GM23338 (cell line): ENCODE data around the gene TNFSF4. TPM values are rescaled to one million over a fixed set of nuclear protein-coding genes. Genes with fewer than 3 reads are reported as not detected.

Experiments used
- ATAC-seq: fragments of 200-7000 bp; cut with Tn5 transposase; 3 replicates; pipeline ENCODE4 v1.9.1; 2020
- DNase-seq: peaks from one replicate; pipeline ENCODE4 v3.0.0-alpha.2; 2015; ENCODE audit warnings: low spot score
- H2AFZ ChIP-seq: fragments of 200-600 bp; sonication (generic); 2 replicates; pipeline ENCODE4 v1.8.0; 2016; ENCODE audit warnings: antibody characterized with exemption, mild to moderate bottlenecking, moderate library complexity
- H3F3A ChIP-seq: fragments of 200-600 bp; sonication (generic); replicated peaks from 2 replicates; pipeline ENCODE4 v1.8.0; 2017; ENCODE audit warnings: antibody characterized with exemption, mixed run types, low read depth
- H3K27ac ChIP-seq: fragments of 200-600 bp; sonication (generic); 2 replicates; pipeline ENCODE4 v1.6.1; 2016; ENCODE audit warnings: low read depth
- H3K27me3 ChIP-seq: fragments of 200-600 bp; sonication (generic); 2 replicates; pipeline ENCODE4 v1.8.0; 2016; ENCODE audit warnings: mild to moderate bottlenecking, mixed run types, moderate library complexity; ENCODE audit not compliant: insufficient read depth
- H3K36me3 ChIP-seq: fragments of 200-600 bp; sonication (generic); 2 replicates; pipeline ENCODE4 v1.8.0; 2016; ENCODE audit warnings: mild to moderate bottlenecking; ENCODE audit not compliant: insufficient read depth
- H3K4me1 ChIP-seq: fragments of 200-600 bp; sonication (generic); 2 replicates; pipeline ENCODE4 v1.8.0; 2016; ENCODE audit warnings: mild to moderate bottlenecking, moderate library complexity; ENCODE audit not compliant: insufficient read depth
- H3K4me2 ChIP-seq: fragments of 200-600 bp; sonication (generic); 2 replicates; pipeline ENCODE4 v1.7.1; 2017; ENCODE audit warnings: mixed run types
- H3K4me3 ChIP-seq: fragments of 200-600 bp; sonication (generic); 2 replicates; pipeline ENCODE4 v1.6.1; 2016; ENCODE audit warnings: mixed run types
- H3K79me2 ChIP-seq: fragments of 200-600 bp; sonication (generic); replicated peaks from 2 replicates; pipeline ENCODE4 v1.8.0; 2017; ENCODE audit warnings: mild to moderate bottlenecking; ENCODE audit not compliant: insufficient read depth
- H3K9me2 ChIP-seq: fragments of 200-600 bp; sonication (generic); 2 replicates; pipeline ENCODE4 v1.8.0; 2017; ENCODE audit not compliant: insufficient read depth
- H4K20me1 ChIP-seq: fragments of 200-600 bp; sonication (generic); replicated peaks from 2 replicates; pipeline ENCODE4 v1.8.0; 2017; ENCODE audit warnings: mild to moderate bottlenecking; ENCODE audit not compliant: insufficient read depth
- H3K27ac Mint-ChIP-seq: 2 replicates; pipeline ENCODE4 v1.8.0; 2020; ENCODE audit warnings: inconsistent platforms, mild to moderate bottlenecking, moderate library complexity, mixed read lengths
- H3K27me3 Mint-ChIP-seq: 3 replicates; pipeline ENCODE4 v1.8.0; 2022; ENCODE audit warnings: low read depth, mild to moderate bottlenecking, moderate library complexity, mixed read lengths, inconsistent platforms; ENCODE audit not compliant: insufficient read depth, poor library complexity
- H3K36me3 Mint-ChIP-seq: 3 replicates; pipeline ENCODE4 v1.8.0; 2021; ENCODE audit warnings: low read depth, mild to moderate bottlenecking, inconsistent platforms, moderate library complexity, mixed read lengths
- H3K4me1 Mint-ChIP-seq: 3 replicates; pipeline ENCODE4 v1.8.0; 2020; ENCODE audit warnings: mild to moderate bottlenecking, inconsistent platforms, mixed read lengths
- H3K4me3 Mint-ChIP-seq: 3 replicates; pipeline ENCODE4 v1.8.0; 2021; ENCODE audit warnings: moderate library complexity, mild to moderate bottlenecking, inconsistent platforms, mixed read lengths
- H3K9me3 Mint-ChIP-seq: 3 replicates; pipeline ENCODE4 v1.8.0; 2020; ENCODE audit warnings: moderate library complexity, mild to moderate bottlenecking, inconsistent platforms, mixed read lengths
- CREB1 ChIP-seq: fragments of 250-450 bp; sonication (Bioruptor Pico); IDR thresholded peaks from 2 replicates; pipeline ENCODE4 v1.5.0; 2020; ENCODE audit warnings: low read depth, mild to moderate bottlenecking, moderate library complexity
- CTCF ChIP-seq, 2 experiments: fragments of 200-600 bp in 1 of 2; sonication (generic) in 1 of 2; conservative IDR thresholded peaks; 2 replicates each; pipeline versions ENCODE4 v1.5.1 to v1.6.1; 2016 to 2017; ENCODE audit warnings: antibody characterized with exemption in 2 of 2, low read depth in 2 of 2, mild to moderate bottlenecking in 2 of 2, moderate library complexity in 1 of 2
- ETS1 ChIP-seq: IDR thresholded peaks from 2 replicates; pipeline ENCODE4 v1.6.1; 2016; ENCODE audit warnings: antibody characterized with exemption
- EZH2 ChIP-seq: fragments of 200-600 bp; sonication (generic); IDR thresholded peaks from one replicate; pipeline ENCODE4 v1.8.0; 2017; ENCODE audit warnings: antibody characterized with exemption, mild to moderate bottlenecking, low read depth; ENCODE audit not compliant: unreplicated experiment
- EZH2phosphoT487 ChIP-seq: fragments of 200-600 bp; sonication (generic); IDR thresholded peaks from one replicate; pipeline ENCODE4 v1.8.1; 2018; ENCODE audit warnings: antibody characterized with exemption; ENCODE audit not compliant: unreplicated experiment
- JUNB ChIP-seq: IDR thresholded peaks from one replicate; pipeline ENCODE4 v1.6.1; 2016; ENCODE audit warnings: antibody characterized with exemption; ENCODE audit not compliant: unreplicated experiment
- NANOG ChIP-seq: IDR thresholded peaks from 2 replicates; pipeline ENCODE4 v1.6.1; 2016; ENCODE audit warnings: antibody characterized with exemption, borderline replicate concordance
- POLR2AphosphoS5 ChIP-seq: IDR thresholded peaks from 2 replicates; pipeline ENCODE4 v1.6.1; 2016; ENCODE audit warnings: antibody characterized with exemption, low read depth
- REST ChIP-seq: IDR thresholded peaks from one replicate; pipeline ENCODE4 v1.6.1; 2018; ENCODE audit warnings: antibody characterized with exemption; ENCODE audit not compliant: unreplicated experiment
- STAT1 ChIP-seq: IDR thresholded peaks from one replicate; pipeline ENCODE4 v1.6.1; 2016; ENCODE audit warnings: antibody characterized with exemption; ENCODE audit not compliant: unreplicated experiment
- ZNF114 ChIP-seq: fragments of 250-450 bp; sonication (Bioruptor Pico); IDR thresholded peaks from 2 replicates; pipeline ENCODE4 v1.5.0; 2020; ENCODE audit warnings: mild to moderate bottlenecking, moderate library complexity
- ZNF331 ChIP-seq: fragments of 250-450 bp; sonication (Bioruptor Pico); IDR thresholded peaks from 2 replicates; pipeline ENCODE4 v1.5.0; 2020; ENCODE audit warnings: low read depth, mild to moderate bottlenecking, moderate library complexity
- ZNF462 ChIP-seq: fragments of 250-450 bp; sonication (Bioruptor Pico); IDR thresholded peaks from 2 replicates; pipeline ENCODE4 v1.5.0; 2020; ENCODE audit warnings: mild to moderate bottlenecking, moderate library complexity
- polyA plus RNA-seq: library from polyadenylated mRNA; unstranded; fragments of >200 nt; fragmentation: Nextera tagmentation; extraction: Ambion mirVana; gene quantifications from 2 replicates; pipeline ENCODE4 v1.2.1, GENCODE V29; 2016
- total RNA-seq: library from RNA; depleted of rRNA; stranded (reverse); fragments of >200 nt; shearing (Covaris generic); gene quantifications from 2 replicates; pipeline ENCODE4 v1.2.3, GENCODE V29; 2014

TNFSF4 gene
- total and polyA plus RNA-seq, 2 experiments from 2014 or later, result 0.55 to 1.5 TPM

GRCh38 chr1:173249349-173249748, 42.2 kb upstream of the TNFSF4 start:
- no peaks in the 10 kb centered on the region for H3K9me2 ChIP-seq
- no peaks in the 10 kb centered on the region for H3K79me2 ChIP-seq
- Mint-ChIP-seq H3K9me3 (no peaks in the 10 kb centered on the region; the same call in 2 of the 3 replicates), H3K27ac (no peak overlapping the region), H3K4me1 (no peaks in the 10 kb centered on the region), H3K36me3 (no peaks in the 10 kb centered on the region), H3K27me3 (no peaks in the 10 kb centered on the region), H3K4me3 (no peak overlapping the region)
- no peak overlapping the region for H3K27ac ChIP-seq
- no peaks in the 10 kb centered on the region for H3K36me3 ChIP-seq
- H3F3A ChIP-seq, result no peaks in the 10 kb centered on the region
- H3K4me2 ChIP-seq, result no peak overlapping the region
- H3K27me3 ChIP-seq, result no peaks in the 10 kb centered on the region
- H3K4me3 ChIP-seq, result no peak overlapping the region
- H2AFZ ChIP-seq, result no peak overlapping the region
- DNase-seq (no peak), ATAC-seq (no peak)
- TF ChIP-seq POLR2AphosphoS5 (no peak), JUNB (no peak), ETS1 (no peak), EZH2phosphoT487 (no peak), CTCF (conservative IDR thresholded peaks at IDR 0.05; ENCODE audit: low read depth in 2 of 2) (no peak), ZNF114 (CRISPR knock-in tag) (no peak), CREB1 (CRISPR knock-in tag) (no peak), ZNF331 (no peak), NANOG (no peak), STAT1 (no peak), ZNF462 (CRISPR knock-in tag) (no peak), REST (no peak), EZH2 (no peak)
- no peaks in the 10 kb centered on the region for H3K4me1 ChIP-seq
- H4K20me1 ChIP-seq, result no peaks in the 10 kb centered on the region; the same call in 1 of the 2 replicates
